K562 (cell line): ENCODE measurements around the gene TRAPPC2B. TPM values are rescaled to one million over a fixed set of nuclear protein-coding genes. Genes with fewer than 3 reads are reported as not detected.

Experiments used
- BRCA1 ChIP-seq, 2 experiments: fragments of 450-650 bp in 1 of 2; sonication (generic) in 1 of 2; formaldehyde crosslinking in 1 of 2; IDR thresholded peaks; 2 replicates each; pipeline versions ENCODE4 v1.5.0 to v1.6.1; 2017 to 2020; ENCODE audit warnings: mild to moderate bottlenecking in 1 of 2, missing genetic modification reagents in 1 of 2
- ELF1 ChIP-seq: fragments of 200-800 bp; sonication (Bioruptor generic); IDR thresholded peaks from 2 replicates; pipeline ENCODE4 v1.6.1; 2016; ENCODE audit warnings: missing genetic modification characterization, missing compliant biosample characterization
- EP300 ChIP-seq: IDR thresholded peaks from 2 replicates; pipeline ENCODE4 v1.6.1; 2012; ENCODE audit warnings: low read length, improper control_type of control experiment
- GABPB2 ChIP-seq: fragments of 250-450 bp; sonication (Bioruptor Pico); conservative IDR thresholded peaks from 2 replicates; pipeline ENCODE4 v1.5.1; 2021; ENCODE audit warnings: mild to moderate bottlenecking
- KAT8 ChIP-seq: fragments of 450-650 bp; IDR thresholded peaks from 2 replicates; pipeline ENCODE4 v1.6.1; 2016; ENCODE audit warnings: low read depth, mild to moderate bottlenecking
- MCM7 ChIP-seq, 2 experiments: fragments of 450-650 bp; IDR thresholded peaks; 2 replicates each; pipeline ENCODE4 v1.6.1; 2016 to 2018
- NCOA2 ChIP-seq, 2 experiments: fragments of 450-650 bp; IDR thresholded peaks; 2 replicates each; pipeline ENCODE4 v1.6.1; 2018; ENCODE audit warnings: mild to moderate bottlenecking in 2 of 2, moderate library complexity in 1 of 2; ENCODE audit not compliant: partially characterized antibody in 2 of 2
- NR3C1 ChIP-seq: sonication (generic); formaldehyde crosslinking; IDR thresholded peaks from 2 replicates; pipeline ENCODE4 v1.8.1; 2022; ENCODE audit warnings: missing genetic modification reagents
- PRMT5 ChIP-seq: sonication (generic); formaldehyde crosslinking; IDR thresholded peaks from 2 replicates; pipeline ENCODE4 v1.5.0; 2020; ENCODE audit warnings: missing genetic modification reagents
- RFX5 ChIP-seq: IDR thresholded peaks from 2 replicates; pipeline ENCODE4 v1.6.1; 2011; ENCODE audit warnings: low read depth, mild to moderate bottlenecking, improper control_type of control experiment, low read length
- SMAD3 ChIP-seq: fragments of 450-650 bp; formaldehyde crosslinking; conservative IDR thresholded peaks from 2 replicates; pipeline ENCODE4 v1.4.0; 2020; ENCODE audit warnings: mild to moderate bottlenecking
- SMC3 ChIP-seq: conservative IDR thresholded peaks from 2 replicates; pipeline ENCODE4 v1.6.1; 2011; ENCODE audit warnings: low read depth, low read length, improper control_type of control experiment; ENCODE audit not compliant: insufficient read depth
- SRSF7 ChIP-seq: fragments of 200-400 bp; formaldehyde crosslinking; optimal IDR thresholded peaks from 2 replicates; pipeline ENCODE3; 2017; ENCODE audit warnings: mild to moderate bottlenecking, low read depth, low read length
- STAG1 ChIP-seq: sonication (generic); formaldehyde crosslinking; IDR thresholded peaks from 2 replicates; pipeline ENCODE4 v1.5.0; 2020; ENCODE audit warnings: missing genetic modification reagents, borderline replicate concordance
- ZFPM2 ChIP-seq: fragments of 250-450 bp; sonication (Bioruptor Pico); IDR thresholded peaks from 2 replicates; pipeline ENCODE4 v1.5.1; 2022; ENCODE audit warnings: mild to moderate bottlenecking
- ZNF146 ChIP-seq: IDR thresholded peaks from one replicate; pipeline ENCODE4 v1.6.1; 2018; ENCODE audit warnings: missing compliant biosample characterization; ENCODE audit not compliant: unreplicated experiment
- ZNF174 ChIP-seq: fragments of 250-450 bp; sonication (Bioruptor Pico); IDR thresholded peaks from 2 replicates; pipeline ENCODE4 v1.4.0; 2020; ENCODE audit warnings: mild to moderate bottlenecking
- ZNF239 ChIP-seq: fragments of 250-450 bp; sonication (Bioruptor Pico); IDR thresholded peaks from 2 replicates; pipeline ENCODE4 v1.4.0; 2020; ENCODE audit warnings: mild to moderate bottlenecking
- ZNF282 ChIP-seq: sonication (generic); formaldehyde crosslinking; IDR thresholded peaks from 2 replicates; pipeline ENCODE4 v1.8.1; 2023; ENCODE audit warnings: missing genetic modification reagents
- ZNF408 ChIP-seq: fragments of 250-450 bp; sonication (Bioruptor Pico); IDR thresholded peaks from 2 replicates; pipeline ENCODE4 v1.4.0; 2020; ENCODE audit warnings: low read depth, mild to moderate bottlenecking, moderate library complexity
- ZNF695 ChIP-seq: fragments of 450-650 bp; formaldehyde crosslinking; IDR thresholded peaks from 2 replicates; pipeline ENCODE4 v1.4.0; 2020; ENCODE audit warnings: mild to moderate bottlenecking, moderate library complexity
- polyA plus RNA-seq, 8 experiments: library from polyadenylated mRNA; depleted of rRNA in 4 of 8; stranded (reverse) in 5 of 8; unstranded in 3 of 8; fragments of >200 nt; fragmentation: Nextera tagmentation in 2 of 8; fragmentation: Illumina TruSeq in 1 of 8; extraction: Ambion mirVana in 2 of 8; extraction: Trizol in 1 of 8; gene quantifications; 2 replicates each; pipeline versions ENCODE4 v1.2.1 to v1.2.3, GENCODE V29; 2011 to 2014; ENCODE audit warnings: inconsistent platforms in 1 of 8, missing spikeins in 1 of 8
- total RNA-seq, 7 experiments: library from RNA; depleted of rRNA in 6 of 7; stranded (reverse); fragments of >200 nt in 6 of 7; fragmentation: Illumina TruSeq in 2 of 7; extraction: Trizol in 2 of 7; gene quantifications; 2 replicates each; pipeline versions ENCODE4 v1.2.1 to v1.2.3, GENCODE V29; 2011 to 2021; ENCODE audit warnings: low replicate concordance in 1 of 7
- TF ChIP-seq, protein P1 (sequence below): fragments of 450-650 bp; IDR thresholded peaks from 2 replicates; pipeline ENCODE4 v1.6.1; 2016; ENCODE audit warnings: antibody characterized with exemption
- TF ChIP-seq, protein P2 (sequence below): IDR thresholded peaks from 3 replicates; pipeline ENCODE4 v1.6.1; 2011; ENCODE audit warnings: borderline replicate concordance, mild to moderate bottlenecking, moderate library complexity; ENCODE audit not compliant: insufficient read length; ENCODE audit errors: extremely low read depth
- TF ChIP-seq, protein P3 (sequence below), 2 experiments: fragments of 450-650 bp; conservative IDR thresholded peaks; 2 replicates each; pipeline ENCODE4 v1.6.1; 2017; ENCODE audit warnings: mild to moderate bottlenecking in 2 of 2, moderate library complexity in 2 of 2

TRAPPC2B gene
- total and polyA plus RNA-seq, 9 of the 15 experiments (the other 6 are each of a cell fraction or from before 2014, with no cell fraction given) = 2.2 to 20.4 (median 4.6) TPM

DNA sequence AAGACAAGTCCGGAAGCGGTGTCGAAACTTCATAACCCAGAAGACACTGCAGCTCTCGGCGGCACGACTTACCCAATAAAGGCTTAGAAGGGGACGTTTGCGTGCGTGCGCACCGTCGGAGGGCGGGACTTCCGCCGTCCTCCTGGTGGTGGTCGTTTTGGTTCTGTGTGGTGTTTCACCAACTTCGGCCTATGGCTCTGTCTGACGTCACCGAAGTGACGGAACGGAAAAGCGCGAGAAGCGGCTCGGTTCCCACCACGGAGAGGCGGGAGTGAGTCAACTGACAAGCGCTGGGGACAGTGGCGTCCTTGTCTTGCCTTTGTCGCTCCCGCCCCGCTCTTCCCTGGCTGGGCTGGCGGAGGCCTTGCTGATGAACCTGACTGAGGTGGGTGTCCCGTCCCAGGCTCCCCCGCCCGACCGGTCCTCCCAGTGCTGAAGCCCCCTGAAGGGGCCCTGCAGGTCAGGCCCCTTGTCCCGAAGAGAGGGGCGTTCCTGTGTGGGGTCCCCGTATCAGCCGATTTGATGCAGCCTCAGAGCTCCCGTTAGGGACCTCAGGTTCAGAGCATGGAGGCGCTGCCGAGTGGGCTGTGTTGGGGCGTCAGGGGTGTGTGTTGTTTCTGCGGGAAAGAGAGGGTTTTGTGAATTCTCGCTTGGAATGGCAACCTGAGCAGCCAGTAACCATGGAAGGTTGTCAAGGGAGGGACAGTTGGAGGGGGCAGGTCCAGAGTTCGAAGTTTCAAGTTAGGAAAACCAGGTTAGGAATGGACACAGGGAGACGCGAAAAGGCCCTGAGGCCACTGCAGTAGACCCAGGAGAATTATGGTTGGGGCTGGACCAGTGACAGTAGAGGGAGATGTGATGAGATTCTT lies 26.6 kb downstream of the TRAPPC2B start, which contains the start of gene ZNF548 (continued):
- no peak for TF ChIP-seq PRMT5
- TF ChIP-seq RFX5 = no peak
- TF ChIP-seq ZNF282 (CRISPR knock-in tag) = no peak
- TF ChIP-seq STAG1 = no peak
- TF ChIP-seq SMAD3 (CRISPR knock-in tag) = no peak
- TF ChIP-seq ELF1 (tag) = peak; percentile 81
- no peak for TF ChIP-seq SMC3
- no peak for TF ChIP-seq ZNF174 (CRISPR knock-in tag)
- TF ChIP-seq, protein P1, sequence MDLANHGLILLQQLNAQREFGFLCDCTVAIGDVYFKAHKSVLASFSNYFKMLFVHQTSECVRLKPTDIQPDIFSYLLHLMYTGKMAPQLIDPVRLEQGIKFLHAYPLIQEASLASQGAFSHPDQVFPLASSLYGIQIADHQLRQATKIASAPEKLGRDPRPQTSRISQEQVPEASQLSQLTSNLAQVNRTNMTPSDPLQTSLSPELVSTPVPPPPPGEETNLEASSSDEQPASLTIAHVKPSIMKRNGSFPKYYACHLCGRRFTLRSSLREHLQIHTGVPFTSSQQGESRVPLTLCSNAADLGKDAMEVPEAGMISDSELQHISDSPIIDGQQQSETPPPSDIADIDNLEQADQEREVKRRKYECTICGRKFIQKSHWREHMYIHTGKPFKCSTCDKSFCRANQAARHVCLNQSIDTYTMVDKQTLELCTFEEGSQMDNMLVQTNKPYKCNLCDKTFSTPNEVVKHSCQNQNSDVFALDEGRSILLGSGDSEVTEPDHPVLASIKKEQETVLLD = peak; percentile 96
- TF ChIP-seq ZNF239 (CRISPR knock-in tag) = no peak
- no peak for TF ChIP-seq EP300
- no peak for TF ChIP-seq SRSF7
- no peak for TF ChIP-seq NR3C1 (CRISPR knock-in tag)
- TF ChIP-seq BRCA1 (IDR thresholded peaks at IDR 0.05) = no peak
- TF ChIP-seq BRCA1 (CRISPR knock-in tag; IDR thresholded peaks at IDR 0.05) = no peak
- no peak for TF ChIP-seq KAT8
- no peak for TF ChIP-seq NCOA2 (IDR thresholded peaks at IDR 0.05; ENCODE audit: partially characterized antibody in 2 of 2)
- TF ChIP-seq, protein P2, sequence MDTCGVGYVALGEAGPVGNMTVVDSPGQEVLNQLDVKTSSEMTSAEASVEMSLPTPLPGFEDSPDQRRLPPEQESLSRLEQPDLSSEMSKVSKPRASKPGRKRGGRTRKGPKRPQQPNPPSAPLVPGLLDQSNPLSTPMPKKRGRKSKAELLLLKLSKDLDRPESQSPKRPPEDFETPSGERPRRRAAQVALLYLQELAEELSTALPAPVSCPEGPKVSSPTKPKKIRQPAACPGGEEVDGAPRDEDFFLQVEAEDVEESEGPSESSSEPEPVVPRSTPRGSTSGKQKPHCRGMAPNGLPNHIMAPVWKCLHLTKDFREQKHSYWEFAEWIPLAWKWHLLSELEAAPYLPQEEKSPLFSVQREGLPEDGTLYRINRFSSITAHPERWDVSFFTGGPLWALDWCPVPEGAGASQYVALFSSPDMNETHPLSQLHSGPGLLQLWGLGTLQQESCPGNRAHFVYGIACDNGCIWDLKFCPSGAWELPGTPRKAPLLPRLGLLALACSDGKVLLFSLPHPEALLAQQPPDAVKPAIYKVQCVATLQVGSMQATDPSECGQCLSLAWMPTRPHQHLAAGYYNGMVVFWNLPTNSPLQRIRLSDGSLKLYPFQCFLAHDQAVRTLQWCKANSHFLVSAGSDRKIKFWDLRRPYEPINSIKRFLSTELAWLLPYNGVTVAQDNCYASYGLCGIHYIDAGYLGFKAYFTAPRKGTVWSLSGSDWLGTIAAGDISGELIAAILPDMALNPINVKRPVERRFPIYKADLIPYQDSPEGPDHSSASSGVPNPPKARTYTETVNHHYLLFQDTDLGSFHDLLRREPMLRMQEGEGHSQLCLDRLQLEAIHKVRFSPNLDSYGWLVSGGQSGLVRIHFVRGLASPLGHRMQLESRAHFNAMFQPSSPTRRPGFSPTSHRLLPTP = no peak
- TF ChIP-seq ZNF695 = no peak
- TF ChIP-seq, protein P3, sequence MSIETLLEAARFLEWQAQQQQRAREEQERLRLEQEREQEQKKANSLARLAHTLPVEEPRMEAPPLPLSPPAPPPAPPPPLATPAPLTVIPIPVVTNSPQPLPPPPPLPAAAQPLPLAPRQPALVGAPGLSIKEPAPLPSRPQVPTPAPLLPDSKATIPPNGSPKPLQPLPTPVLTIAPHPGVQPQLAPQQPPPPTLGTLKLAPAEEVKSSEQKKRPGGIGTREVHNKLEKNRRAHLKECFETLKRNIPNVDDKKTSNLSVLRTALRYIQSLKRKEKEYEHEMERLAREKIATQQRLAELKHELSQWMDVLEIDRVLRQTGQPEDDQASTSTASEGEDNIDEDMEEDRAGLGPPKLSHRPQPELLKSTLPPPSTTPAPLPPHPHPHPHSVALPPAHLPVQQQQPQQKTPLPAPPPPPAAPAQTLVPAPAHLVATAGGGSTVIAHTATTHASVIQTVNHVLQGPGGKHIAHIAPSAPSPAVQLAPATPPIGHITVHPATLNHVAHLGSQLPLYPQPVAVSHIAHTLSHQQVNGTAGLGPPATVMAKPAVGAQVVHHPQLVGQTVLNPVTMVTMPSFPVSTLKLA (conservative IDR thresholded peaks at IDR 0.05) = peak in 1 of 2 experiments; percentile 57; a peak in 1 of 4 replicates
- TF ChIP-seq ZNF146 (CRISPR knock-in tag) = no peak
- no peak for TF ChIP-seq MCM7 (IDR thresholded peaks at IDR 0.05)
- TF ChIP-seq ZNF408 (CRISPR knock-in tag) = no peak
- TF ChIP-seq ZFPM2 (CRISPR knock-in tag) = no peak
- TF ChIP-seq GABPB2 (CRISPR knock-in tag) = no peak
